ENCODE data around the gene ZNF691.
"Not testable (repeated sequence)": the region's sequence is repeated elsewhere in the genome, so short reads cannot be mapped to it uniquely, and the experiment has no call there.

ZNF691 gene

GRCh38 chr1:42846257-42847110 lies at the start of gene ZNF691:
Gene ZNF691, plus strand, starts transcription at chr1:42846613. Its CDS starts 3,046 bp downstream, at chr1:42849659.
- Histone ChIP-seq H3K4me1 (ENCODE audit: control insufficient read depth, insufficient read depth, low read length, unreplicated experiment) (peaks cover 25% of the 10 kb centered on the region), H3K27me3 (ENCODE audit: insufficient read depth, low read length) (no peaks in the 10 kb centered on the region), H3K27ac (ENCODE audit: low read depth, low read length) (0 out of 2 replicates have a peak within 1 kb of the TSS, but pooled peaks have one; percentile 26), H3K79me2 (ENCODE audit: control insufficient read depth, insufficient read depth, low read length, unreplicated experiment) (peaks cover 21% of the 10 kb centered on the region), H3K36me3 (ENCODE audit: insufficient read depth, low read length) (peaks cover 31% of the 10 kb centered on the region), H2AFZ (ENCODE audit: low read length, unreplicated experiment) (peak within 1 kb of the TSS; percentile 98), H3K4me3 (ENCODE audit: low read depth, low read length) (peak within 1 kb of the TSS; percentile 98)

- Histone ChIP-seq H3K27ac (ENCODE audit: low read depth, low read length) (no peak overlapping the region), H3K79me2 (ENCODE audit: control insufficient read depth, insufficient read depth, low read length, unreplicated experiment) (no peaks in the 10 kb centered on the region), H3K27me3 (ENCODE audit: insufficient read depth, low read length) (no peaks in the 10 kb centered on the region), H3K4me1 (ENCODE audit: control insufficient read depth, insufficient read depth, low read length, unreplicated experiment) (no peaks in the 10 kb centered on the region), H3K4me3 (ENCODE audit: low read depth, low read length) (no peak overlapping the region), H3K36me3 (ENCODE audit: insufficient read depth, low read length) (no peaks in the 10 kb centered on the region), H2AFZ (ENCODE audit: low read length, unreplicated experiment) (no peak overlapping the region)
Measured at GRCh38 chr1:42797414-42797813, 49.0 kb upstream of the ZNF691 start.

- no peak overlapping the region for H2AFZ ChIP-seq (ENCODE audit: low read length, unreplicated experiment)
- no peaks in the 10 kb centered on the region for H3K4me1 ChIP-seq (ENCODE audit: control insufficient read depth, insufficient read depth, low read length, unreplicated experiment)
- no peak overlapping the region for H3K4me3 ChIP-seq (ENCODE audit: low read depth, low read length)
- no peaks in the 10 kb centered on the region for H3K79me2 ChIP-seq (ENCODE audit: control insufficient read depth, insufficient read depth, low read length, unreplicated experiment)
- no peak overlapping the region for H3K27ac ChIP-seq (ENCODE audit: low read depth, low read length)
- H3K36me3 ChIP-seq (ENCODE audit: insufficient read depth, low read length): no peaks in the 10 kb centered on the region
- no peaks in the 10 kb centered on the region for H3K27me3 ChIP-seq (ENCODE audit: insufficient read depth, low read length)
Measured at GRCh38 chr1:42797979-42798378, 48.4 kb upstream of the ZNF691 start.

- Histone ChIP-seq H3K27me3 (ENCODE audit: insufficient read depth, low read length) (no peaks in the 10 kb centered on the region), H3K36me3 (ENCODE audit: insufficient read depth, low read length) (no peaks in the 10 kb centered on the region), H3K27ac (ENCODE audit: low read depth, low read length) (no peak overlapping the region), H3K4me3 (ENCODE audit: low read depth, low read length) (no peak overlapping the region), H2AFZ (ENCODE audit: low read length, unreplicated experiment) (no peak overlapping the region), H3K79me2 (ENCODE audit: control insufficient read depth, insufficient read depth, low read length, unreplicated experiment) (no peaks in the 10 kb centered on the region), H3K4me1 (ENCODE audit: control insufficient read depth, insufficient read depth, low read length, unreplicated experiment) (no peaks in the 10 kb centered on the region)
Measured at GRCh38 chr1:42801832-42802473, 44.5 kb upstream of the ZNF691 start.

GRCh38 chr1:42806171-42806570 lies 40.2 kb upstream of the ZNF691 start:
- Histone ChIP-seq H3K4me3 (ENCODE audit: low read depth, low read length) (no peak overlapping the region), H3K27me3 (ENCODE audit: insufficient read depth, low read length) (no peaks in the 10 kb centered on the region), H2AFZ (ENCODE audit: low read length, unreplicated experiment) (no peak overlapping the region), H3K36me3 (ENCODE audit: insufficient read depth, low read length) (no peaks in the 10 kb centered on the region), H3K27ac (ENCODE audit: low read depth, low read length) (no peak overlapping the region), H3K79me2 (ENCODE audit: control insufficient read depth, insufficient read depth, low read length, unreplicated experiment) (no peaks in the 10 kb centered on the region), H3K4me1 (ENCODE audit: control insufficient read depth, insufficient read depth, low read length, unreplicated experiment) (no peaks in the 10 kb centered on the region)

GRCh38 chr1:42806593-42806992 lies 39.8 kb upstream of the ZNF691 start:
- Histone ChIP-seq H2AFZ (ENCODE audit: low read length, unreplicated experiment) (no peak overlapping the region), H3K27ac (ENCODE audit: low read depth, low read length) (no peak overlapping the region), H3K36me3 (ENCODE audit: insufficient read depth, low read length) (no peaks in the 10 kb centered on the region), H3K79me2 (ENCODE audit: control insufficient read depth, insufficient read depth, low read length, unreplicated experiment) (no peaks in the 10 kb centered on the region), H3K4me3 (ENCODE audit: low read depth, low read length) (no peak overlapping the region), H3K27me3 (ENCODE audit: insufficient read depth, low read length) (no peaks in the 10 kb centered on the region), H3K4me1 (ENCODE audit: control insufficient read depth, insufficient read depth, low read length, unreplicated experiment) (no peaks in the 10 kb centered on the region)

GRCh38 chr1:42807056-42807668 lies 39.3 kb upstream of the ZNF691 start:
- H3K27ac ChIP-seq (ENCODE audit: low read depth, low read length): no peak overlapping the region

GRCh38 chr1:42814815-42815214 lies 31.6 kb upstream of the ZNF691 start:
- not testable (repeated sequence) for H2AFZ ChIP-seq (ENCODE audit: low read length, unreplicated experiment); H3K79me2 ChIP-seq (ENCODE audit: control insufficient read depth, insufficient read depth, low read length, unreplicated experiment); H3K4me3 ChIP-seq (ENCODE audit: low read depth, low read length); H3K27me3 ChIP-seq (ENCODE audit: insufficient read depth, low read length); H3K36me3 ChIP-seq (ENCODE audit: insufficient read depth, low read length); H3K27ac ChIP-seq (ENCODE audit: low read depth, low read length)
- H3K4me1 ChIP-seq (ENCODE audit: control insufficient read depth, insufficient read depth, low read length, unreplicated experiment): peaks cover 12% of the 10 kb centered on the region

More at GRCh38 chr1:42807056-42807668, 39.3 kb upstream of the ZNF691 start:
- Histone ChIP-seq H3K4me1 (ENCODE audit: control insufficient read depth, insufficient read depth, low read length, unreplicated experiment) (no peaks in the 10 kb centered on the region), H3K79me2 (ENCODE audit: control insufficient read depth, insufficient read depth, low read length, unreplicated experiment) (no peaks in the 10 kb centered on the region), H3K27me3 (ENCODE audit: insufficient read depth, low read length) (no peaks in the 10 kb centered on the region), H3K36me3 (ENCODE audit: insufficient read depth, low read length) (no peaks in the 10 kb centered on the region), H2AFZ (ENCODE audit: low read length, unreplicated experiment) (no peak overlapping the region), H3K4me3 (ENCODE audit: low read depth, low read length) (no peak overlapping the region)

- Histone ChIP-seq H3K79me2 (ENCODE audit: control insufficient read depth, insufficient read depth, low read length, unreplicated experiment) (peaks cover 4% of the 10 kb centered on the region), H3K4me1 (ENCODE audit: control insufficient read depth, insufficient read depth, low read length, unreplicated experiment) (peaks cover 12% of the 10 kb centered on the region), H3K27ac (ENCODE audit: low read depth, low read length) (peak overlapping the region; percentile 26; the same call in 1 of the 2 replicates), H3K36me3 (ENCODE audit: insufficient read depth, low read length) (no peaks in the 10 kb centered on the region), H3K27me3 (ENCODE audit: insufficient read depth, low read length) (no peaks in the 10 kb centered on the region), H3K4me3 (ENCODE audit: low read depth, low read length) (peak overlapping the region; percentile 98), H2AFZ (ENCODE audit: low read length, unreplicated experiment) (peak overlapping the region; percentile 77)
Measured at GRCh38 chr1:42815941-42816584, 30.4 kb upstream of the ZNF691 start.

- Histone ChIP-seq H3K36me3 (ENCODE audit: insufficient read depth, low read length) (no peaks in the 10 kb centered on the region), H3K4me1 (ENCODE audit: control insufficient read depth, insufficient read depth, low read length, unreplicated experiment) (peaks cover 12% of the 10 kb centered on the region), H3K27ac (ENCODE audit: low read depth, low read length) (peak within 1 kb of the TSS; percentile 98), H2AFZ (ENCODE audit: low read length, unreplicated experiment) (peak within 1 kb of the TSS; percentile 97), H3K79me2 (ENCODE audit: control insufficient read depth, insufficient read depth, low read length, unreplicated experiment) (peaks cover 4% of the 10 kb centered on the region), H3K4me3 (ENCODE audit: low read depth, low read length) (peak within 1 kb of the TSS; percentile 98), H3K27me3 (ENCODE audit: insufficient read depth, low read length) (no peaks in the 10 kb centered on the region)
Measured at GRCh38 chr1:42816585-42817439, 29.6 kb upstream of the ZNF691 start, which contains the start of the genes ERMAP and SVBP. Gene ERMAP, plus strand, starts transcription at chr1:42817122. Its CDS starts 13,327 bp downstream, at chr1:42830449. Gene SVBP, minus strand, starts transcription at chr1:42817397. Its CDS starts 853 bp downstream, at chr1:42816544.

All from ACC112 (cell line).